IMR-90 (cell line): ENCODE data around the gene SPON1. TPM values are rescaled to one million over a fixed set of nuclear protein-coding genes. Genes with fewer than 3 reads are reported as not detected.

Experiments used
- ATAC-seq: fragments of 200-7000 bp; cut with Tn5 transposase; 2 replicates; pipeline ENCODE4 v1.9.1; 2020; ENCODE audit warnings: low read depth, mild to moderate bottlenecking, moderate library complexity
- BruUV-seq: library from RNA; stranded (reverse); fragments of 400-500 nt; replicated peaks from 2 replicates; lab custom pipeline; 2021; lab: Mats Ljungman, UMichigan
- CTCF ChIA-PET: fragments of 300-600 bp; formaldehyde crosslinking; extraction: SDS; loops from one replicate; lab custom pipeline; 2021; ENCODE audit warnings: antibody characterized with exemption; lab: Yijun Ruan, JAX
- POLR2A ChIA-PET: fragments of 300-600 bp; sonication (Branson Sonifier 250); formaldehyde crosslinking; loops from one replicate; lab custom pipeline; 2022; ENCODE audit warnings: antibody characterized with exemption; ENCODE audit not compliant: unreplicated experiment; lab: Charles Lee
- DNase-seq: peaks from one replicate; pipeline ENCODE4 v3.0.0; 2013
- H2AFZ ChIP-seq: replicated peaks from 2 replicates; pipeline ENCODE3; 2013; ENCODE audit warnings: low read length, mild to moderate bottlenecking; ENCODE audit not compliant: poor library complexity
- H2AK5ac ChIP-seq: 2 replicates; pipeline ENCODE4 v1.6.1; 2013; ENCODE audit warnings: low read depth, low read length, inconsistent platforms
- H2AK9ac ChIP-seq: replicated peaks from 2 replicates; pipeline ENCODE3; 2013; ENCODE audit warnings: mild to moderate bottlenecking, low read depth, low read length, moderate library complexity; ENCODE audit not compliant: poor library complexity
- H2BK120ac ChIP-seq: 2 replicates; pipeline ENCODE4 v1.6.1; 2013; ENCODE audit warnings: low read depth, low read length, inconsistent platforms
- H2BK15ac ChIP-seq: 3 replicates; pipeline ENCODE4 v1.6.1; 2013; ENCODE audit warnings: low read depth, low read length, inconsistent platforms
- H2BK20ac ChIP-seq: 2 replicates; pipeline ENCODE4 v1.6.1; 2013; ENCODE audit warnings: low read depth, mild to moderate bottlenecking, inconsistent platforms, low read length, moderate library complexity
- H2BK5ac ChIP-seq: 2 replicates; pipeline ENCODE4 v1.6.1; 2013; ENCODE audit warnings: mild to moderate bottlenecking, low read depth, low read length, inconsistent platforms; ENCODE audit not compliant: poor library complexity, severe bottlenecking
- H3K14ac ChIP-seq: replicated peaks from 2 replicates; pipeline ENCODE4 v1.6.1; 2013; ENCODE audit warnings: low read depth, low read length, inconsistent platforms
- H3K18ac ChIP-seq: 2 replicates; pipeline ENCODE4 v1.6.1; 2013; ENCODE audit warnings: low read depth, low read length, control low read depth
- H3K23ac ChIP-seq: 2 replicates; pipeline ENCODE4 v1.6.1; 2013; ENCODE audit warnings: low read depth, low read length, inconsistent platforms
- H3K27ac ChIP-seq: 2 replicates; pipeline ENCODE4 v1.5.1; 2013; ENCODE audit warnings: mild to moderate bottlenecking, control low read depth, low read length; ENCODE audit not compliant: insufficient read depth
- H3K27me3 ChIP-seq: 2 replicates; pipeline ENCODE4 v1.6.1; 2013; ENCODE audit warnings: low read length; ENCODE audit not compliant: control insufficient read depth, insufficient read depth
- H3K36me3 ChIP-seq: 2 replicates; pipeline ENCODE4 v1.6.1; 2013; ENCODE audit warnings: low read length, mixed read lengths; ENCODE audit not compliant: control insufficient read depth, insufficient read depth
- H3K4ac ChIP-seq: 2 replicates; pipeline ENCODE4 v1.6.1; 2013; ENCODE audit warnings: low read depth, low read length, inconsistent platforms
- H3K4me1 ChIP-seq: 2 replicates; pipeline ENCODE4 v1.6.1; 2013; ENCODE audit warnings: low read length, mixed read lengths; ENCODE audit not compliant: control insufficient read depth, insufficient read depth
- H3K4me2 ChIP-seq: 2 replicates; pipeline ENCODE4 v1.6.1; 2013; ENCODE audit warnings: low read depth, mild to moderate bottlenecking, control low read depth, low read length, moderate library complexity
- H3K4me3 ChIP-seq: 2 replicates; pipeline ENCODE4 v1.5.1; 2013; ENCODE audit warnings: low read depth, mild to moderate bottlenecking, control low read depth, low read length, moderate library complexity; ENCODE audit not compliant: insufficient read depth
- H3K56ac ChIP-seq: 2 replicates; pipeline ENCODE4 v1.6.1; 2013; ENCODE audit warnings: low read length, inconsistent platforms; ENCODE audit not compliant: insufficient read depth; ENCODE audit errors: extremely low read depth
- H3K79me1 ChIP-seq, 2 experiments: 2 replicates each; pipeline ENCODE4 v1.6.1; 2013; ENCODE audit warnings: low read length in 2 of 2, inconsistent platforms in 1 of 2, low read depth in 1 of 2
- H3K9ac ChIP-seq: 2 replicates; pipeline ENCODE4 v1.6.1; 2013; ENCODE audit warnings: low read depth, low read length, control low read depth
- H3K9me1 ChIP-seq: 2 replicates; pipeline ENCODE4 v1.6.1; 2013; ENCODE audit warnings: low read length, inconsistent platforms; ENCODE audit not compliant: insufficient read depth
- H3K9me3 ChIP-seq: 2 replicates; pipeline ENCODE4 v1.6.1; 2013; ENCODE audit warnings: low read length; ENCODE audit not compliant: control insufficient read depth, insufficient read depth
- H4K20me1 ChIP-seq: 2 replicates; pipeline ENCODE4 v1.6.1; 2013; ENCODE audit warnings: low read length, inconsistent platforms; ENCODE audit not compliant: insufficient read depth
- H4K5ac ChIP-seq: 2 replicates; pipeline ENCODE4 v1.6.1; 2013; ENCODE audit warnings: mild to moderate bottlenecking, low read depth, low read length, control low read depth
- H4K8ac ChIP-seq, 2 experiments: 2 replicates each; pipeline ENCODE4 v1.6.1; 2013; ENCODE audit warnings: low read depth in 2 of 2, low read length in 2 of 2, control low read depth in 1 of 2, inconsistent platforms in 1 of 2
- H4K91ac ChIP-seq: 2 replicates; pipeline ENCODE4 v1.6.1; 2013; ENCODE audit warnings: low read depth, low read length, inconsistent platforms; ENCODE audit not compliant: insufficient read depth
- CEBPB ChIP-seq: IDR thresholded peaks from 2 replicates; pipeline ENCODE4 v1.6.1; 2012; ENCODE audit warnings: low read depth, low read length, improper control_type of control experiment
- MAZ ChIP-seq: IDR thresholded peaks from 2 replicates; pipeline ENCODE4 v1.6.1; 2012; ENCODE audit warnings: low read depth, mild to moderate bottlenecking, low read length, improper control_type of control experiment, moderate library complexity, borderline replicate concordance
- NFE2L2 ChIP-seq: fragments of 150-350 bp; IDR thresholded peaks from 2 replicates; pipeline ENCODE4 v1.6.1; 2016; ENCODE audit warnings: low read depth, mild to moderate bottlenecking, low read length
- WGBS, 2 experiments: methylation state at CpG; one replicate each; pipeline versions ENCODE4 v1.1.5 to v1.1.7; 2013; ENCODE audit warnings: missing lambda C conversion rate in 2 of 2; ENCODE audit not compliant: insufficient read length in 1 of 2; ENCODE audit errors: extremely low coverage in 2 of 2; 5-methylcytosine and 5-hydroxymethylcytosine counted together
- dilution Hi-C: fragments of 300-500 bp; cut with HindIII; formaldehyde crosslinking; loops from one replicate; pipeline ENCODE4 v1.14.3; 2018; ENCODE audit warnings: low sequenced_read_pairs; ENCODE audit not compliant: unreplicated experiment
- in situ Hi-C: fragments of 300-500 bp; cut with MboI; formaldehyde crosslinking; loops from 3 replicates; pipeline ENCODE4 v1.14.3; 2019; ENCODE audit warnings: low sequenced_read_pairs, inconsistent platforms, mixed read lengths
- intact Hi-C: fragments of 100-400 bp; cut with micrococcal nuclease; formaldehyde crosslinking; loops from 2 replicates; pipeline ENCODE4 v1.10.0; 2022
- polyA plus RNA-seq, 3 experiments: library from polyadenylated mRNA; depleted of rRNA; stranded (reverse); fragments of >200 nt; gene quantifications; 2 replicates each; pipeline ENCODE4 v1.2.3, GENCODE V29; 2012; ENCODE audit warnings: low replicate concordance in 1 of 3
- total RNA-seq: library from RNA; depleted of rRNA; stranded (reverse); fragments of >200 nt; gene quantifications from 2 replicates; pipeline ENCODE4 v1.2.3, GENCODE V29; 2012
- TF ChIP-seq, protein P1 (sequence below): conservative IDR thresholded peaks from 2 replicates; pipeline ENCODE4 v1.5.1; 2012; ENCODE audit warnings: mild to moderate bottlenecking, low read depth, low read length, improper control_type of control experiment

Gene SPON1
- total and polyA plus RNA-seq, 2 of the 4 experiments (the other 2 are of a cell fraction) = 0.62 to 0.72 TPM

DNA sequence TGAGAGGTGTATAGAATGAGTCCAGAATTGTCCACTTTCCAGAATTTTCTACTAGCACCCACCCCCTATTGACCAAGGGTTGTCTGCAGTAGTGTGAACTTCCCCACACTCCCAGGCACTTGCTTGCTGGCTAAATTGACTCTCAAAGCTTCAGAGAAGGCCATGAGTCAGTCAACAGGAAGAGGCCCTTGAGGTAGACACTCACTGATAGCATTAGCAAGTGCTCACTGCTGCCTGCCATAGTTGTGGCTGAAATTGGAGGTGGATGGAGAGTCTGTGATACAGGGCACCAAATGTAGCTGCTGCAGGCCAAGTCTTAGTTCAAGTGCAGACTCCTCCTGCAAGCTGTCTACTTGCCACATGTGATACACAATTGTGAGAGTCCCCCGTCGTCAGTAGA, 156.8 kb downstream of the SPON1 start:
- no peak overlapping the region for H2AK5ac ChIP-seq
- in situ Hi-C loops (no loop called here), intact Hi-C loops (no loop called here), dilution Hi-C loops (no loop called here)
- H3K9ac ChIP-seq = no peak overlapping the region
- no peak overlapping the region for H3K27ac ChIP-seq
- H4K91ac ChIP-seq = no peak overlapping the region
- H4K5ac ChIP-seq = no peak overlapping the region
- CTCF ChIA-PET = no interaction called here
- no peak overlapping the region for H2BK20ac ChIP-seq
- no peak overlapping the region for H3K4ac ChIP-seq
- H3K23ac ChIP-seq = no peak overlapping the region
- H2BK5ac ChIP-seq = no peak overlapping the region
- no peaks in the 10 kb centered on the region for H3K27me3 ChIP-seq
- no peak overlapping the region for H2AFZ ChIP-seq
- ATAC-seq (no peak), DNase-seq (no peak)
- no peak overlapping the region for H3K56ac ChIP-seq
- no peak overlapping the region for H2AK9ac ChIP-seq
- no TSS peak for BruUV-seq
- no peak overlapping the region for H4K8ac ChIP-seq
- no peaks in the 10 kb centered on the region for H3K9me3 ChIP-seq
- TF ChIP-seq MAZ (no peak), CEBPB (no peak), NFE2L2 (no peak)
- TF ChIP-seq, protein P1, sequence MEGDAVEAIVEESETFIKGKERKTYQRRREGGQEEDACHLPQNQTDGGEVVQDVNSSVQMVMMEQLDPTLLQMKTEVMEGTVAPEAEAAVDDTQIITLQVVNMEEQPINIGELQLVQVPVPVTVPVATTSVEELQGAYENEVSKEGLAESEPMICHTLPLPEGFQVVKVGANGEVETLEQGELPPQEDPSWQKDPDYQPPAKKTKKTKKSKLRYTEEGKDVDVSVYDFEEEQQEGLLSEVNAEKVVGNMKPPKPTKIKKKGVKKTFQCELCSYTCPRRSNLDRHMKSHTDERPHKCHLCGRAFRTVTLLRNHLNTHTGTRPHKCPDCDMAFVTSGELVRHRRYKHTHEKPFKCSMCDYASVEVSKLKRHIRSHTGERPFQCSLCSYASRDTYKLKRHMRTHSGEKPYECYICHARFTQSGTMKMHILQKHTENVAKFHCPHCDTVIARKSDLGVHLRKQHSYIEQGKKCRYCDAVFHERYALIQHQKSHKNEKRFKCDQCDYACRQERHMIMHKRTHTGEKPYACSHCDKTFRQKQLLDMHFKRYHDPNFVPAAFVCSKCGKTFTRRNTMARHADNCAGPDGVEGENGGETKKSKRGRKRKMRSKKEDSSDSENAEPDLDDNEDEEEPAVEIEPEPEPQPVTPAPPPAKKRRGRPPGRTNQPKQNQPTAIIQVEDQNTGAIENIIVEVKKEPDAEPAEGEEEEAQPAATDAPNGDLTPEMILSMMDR = no peak
- no peak overlapping the region for H3K14ac ChIP-seq
- no peaks in the 10 kb centered on the region for H3K9me1 ChIP-seq
- H3K18ac ChIP-seq = no peak overlapping the region
- no peak overlapping the region for H2BK120ac ChIP-seq
- no peaks in the 10 kb centered on the region for H3K4me1 ChIP-seq
- H3K79me1 ChIP-seq = no peaks in the 10 kb centered on the region
- H3K36me3 ChIP-seq = no peaks in the 10 kb centered on the region
- no peaks in the 10 kb centered on the region for H4K20me1 ChIP-seq
- no peak overlapping the region for H3K4me2 ChIP-seq
- H2BK15ac ChIP-seq = no peak overlapping the region
- POLR2A ChIA-PET = no interaction called here
- WGBS, 2 experiments = no CpG with 5 or more reads among the region's 2 CpGs
- H3K4me3 ChIP-seq = no peak overlapping the region
